HepG2 (cell line): ENCODE data around the gene MFSD11. TPM values are rescaled to one million over a fixed set of nuclear protein-coding genes. Genes with fewer than 3 reads are reported as not detected.
A peak's percentile ranks its signal among the peaks of the same experiment; 100 is the strongest.

Experiments
- GABPA ChIP-seq, 2 experiments: IDR thresholded peaks; 2 replicates each; pipeline ENCODE4 v1.6.1; 2011 to 2016; ENCODE audit warnings: low read depth in 2 of 2, low read length in 1 of 2, missing biosample characterization in 1 of 2, missing genetic modification characterization in 1 of 2
- GATAD2A ChIP-seq: IDR thresholded peaks from 2 replicates; pipeline ENCODE4 v1.6.1; 2016
- NFATC3 ChIP-seq: sonication (generic); formaldehyde crosslinking; IDR thresholded peaks from 2 replicates; pipeline ENCODE4 v1.5.1; 2020; ENCODE audit warnings: mild to moderate bottlenecking, missing genetic modification reagents
- NFKB2 ChIP-seq: sonication (generic); formaldehyde crosslinking; IDR thresholded peaks from 2 replicates; pipeline ENCODE4 v1.4.0; 2020; ENCODE audit warnings: missing genetic modification reagents, borderline replicate concordance
- SUZ12 ChIP-seq: fragments of 150-350 bp; IDR thresholded peaks from 2 replicates; pipeline ENCODE4 v1.6.1; 2014; ENCODE audit warnings: low read depth, low read length
- TOE1 ChIP-seq: sonication (generic); formaldehyde crosslinking; IDR thresholded peaks from 2 replicates; pipeline ENCODE4 v1.4.0; 2020; ENCODE audit warnings: mild to moderate bottlenecking, missing genetic modification reagents
- ZBTB1 ChIP-seq: sonication (generic); formaldehyde crosslinking; IDR thresholded peaks from 2 replicates; pipeline ENCODE4 v1.4.0; 2020; ENCODE audit warnings: missing genetic modification reagents, borderline replicate concordance
- ZBTB7B ChIP-seq: sonication (generic); formaldehyde crosslinking; IDR thresholded peaks from 2 replicates; pipeline ENCODE4 v1.4.0; 2020; ENCODE audit warnings: missing genetic modification reagents
- ZNF713 ChIP-seq: sonication (generic); formaldehyde crosslinking; IDR thresholded peaks from 2 replicates; pipeline ENCODE4 v1.4.0; 2020; ENCODE audit warnings: mild to moderate bottlenecking, missing genetic modification reagents
- ZNF839 ChIP-seq: sonication (generic); formaldehyde crosslinking; IDR thresholded peaks from 2 replicates; pipeline ENCODE4 v1.4.0; 2020; ENCODE audit warnings: missing genetic modification reagents, mild to moderate bottlenecking, borderline replicate concordance
- ZNF841 ChIP-seq: sonication (generic); formaldehyde crosslinking; IDR thresholded peaks from 2 replicates; pipeline ENCODE4 v1.8.1; 2023; ENCODE audit warnings: missing genetic modification reagents, borderline replicate concordance
- polyA plus RNA-seq, 8 experiments: library from polyadenylated mRNA; depleted of rRNA in 3 of 8; stranded (reverse) in 7 of 8; unstranded in 1 of 8; fragments of >200 nt; fragmentation: Illumina TruSeq in 4 of 8; extraction: Trizol in 4 of 8; gene quantifications; 2 replicates each; pipeline versions ENCODE4 v1.2.1 to v1.2.3, GENCODE V29; 2011 to 2016; ENCODE audit warnings: low read depth in 4 of 8, missing spikeins in 1 of 8, mixed read lengths in 1 of 8; ENCODE audit not compliant: insufficient read depth in 1 of 8
- total RNA-seq, 5 experiments: library from RNA; depleted of rRNA; stranded (reverse); fragments of >200 nt; fragmentation: Illumina TruSeq; extraction: Trizol; gene quantifications; 2 replicates each; pipeline ENCODE4 v1.2.3, GENCODE V29; 2016; ENCODE audit warnings: low read depth in 1 of 5
- TF ChIP-seq, protein P1 (sequence below): sonication (generic); formaldehyde crosslinking; IDR thresholded peaks from 2 replicates; pipeline ENCODE4 v1.4.0; 2020; ENCODE audit warnings: missing genetic modification reagents
- TF ChIP-seq, protein P2 (sequence below): sonication (generic); formaldehyde crosslinking; IDR thresholded peaks from 2 replicates; pipeline ENCODE4 v1.4.0; 2020; ENCODE audit warnings: missing genetic modification reagents; ENCODE audit errors: not compliant biosample characterization
- TF ChIP-seq, protein P3 (sequence below): sonication (generic); formaldehyde crosslinking; IDR thresholded peaks from 2 replicates; pipeline ENCODE4 v1.5.1; 2020; ENCODE audit warnings: missing genetic modification reagents, mild to moderate bottlenecking, borderline replicate concordance
- TF ChIP-seq, protein P4 (sequence below): sonication (generic); formaldehyde crosslinking; IDR thresholded peaks from 2 replicates; pipeline ENCODE4 v1.4.0; 2020; ENCODE audit warnings: missing genetic modification reagents
- TF ChIP-seq, protein P5 (sequence below): sonication (generic); formaldehyde crosslinking; IDR thresholded peaks from 2 replicates; pipeline ENCODE4 v1.4.0; 2020; ENCODE audit warnings: missing genetic modification reagents, mild to moderate bottlenecking, borderline replicate concordance
- TF ChIP-seq, protein P6 (sequence below): sonication (generic); formaldehyde crosslinking; IDR thresholded peaks from 2 replicates; pipeline ENCODE4 v1.4.0; 2020; ENCODE audit warnings: missing genetic modification reagents
- TF ChIP-seq, protein P7 (sequence below): IDR thresholded peaks from 2 replicates; pipeline ENCODE4 v1.6.1; 2016; ENCODE audit warnings: control low read depth
- TF ChIP-seq, protein P8 (sequence below): IDR thresholded peaks from 2 replicates; pipeline ENCODE4 v1.6.1; 2016; ENCODE audit warnings: missing biosample characterization, missing genetic modification reagents, low read depth

MFSD11 gene
- total and polyA plus RNA-seq, 2 of the 13 experiments (the other 11 are each of a cell fraction or from before 2014, with no cell fraction given) = 26.1 to 36.3 TPM

DNA sequence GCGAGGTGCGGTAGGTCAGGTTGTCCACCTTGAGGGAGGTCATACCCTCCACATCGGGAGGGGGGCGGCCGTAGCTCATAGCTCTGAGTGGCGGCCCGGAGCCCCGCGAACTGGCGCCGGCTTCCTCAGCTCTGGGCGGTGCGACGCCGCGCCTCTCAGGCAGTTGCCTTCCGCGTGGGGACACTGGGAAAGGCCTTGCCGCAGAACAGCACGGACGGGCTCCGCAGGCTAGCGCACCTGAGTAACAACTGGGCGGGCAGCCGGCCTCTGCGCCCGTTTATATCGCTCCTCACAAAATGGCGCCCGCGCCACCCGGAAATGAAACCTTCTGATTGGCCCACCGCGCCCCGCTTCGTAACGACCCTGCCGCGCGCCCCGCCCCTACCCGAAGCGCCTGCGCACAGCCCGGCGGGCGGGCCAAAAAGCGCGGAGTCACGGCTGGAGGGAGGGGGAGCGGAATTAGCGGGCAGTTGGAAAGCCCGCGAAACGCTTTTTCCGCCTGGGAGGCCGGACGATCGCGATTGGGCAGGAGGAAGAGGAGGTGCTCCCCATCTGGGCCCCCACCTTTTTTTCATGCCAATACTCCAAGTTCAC lies 740 bp upstream of the MFSD11 start, which contains the start of gene SRSF2 (continued):
- TF ChIP-seq ZBTB7B (CRISPR knock-in tag) (peak; percentile 89), ZNF839 (peak; percentile 88; the same call in 1 of the 2 replicates), NFKB2 (peak; percentile 93), ZNF841 (CRISPR knock-in tag) (peak; percentile 85; the same call in 1 of the 2 replicates), GABPA (IDR thresholded peaks at IDR 0.05; ENCODE audit: low read depth, low read length) (peak; percentile 76), GABPA (CRISPR knock-in tag; IDR thresholded peaks at IDR 0.05; ENCODE audit: low read depth) (peak; percentile 88), TOE1 (CRISPR knock-in tag) (peak; percentile 34; the same call in 1 of the 2 replicates), NFATC3 (CRISPR knock-in tag) (no peak), ZNF713 (no peak), SUZ12 (no peak), GATAD2A (CRISPR knock-in tag) (peak; percentile 60), ZBTB1 (no peak)
- TF ChIP-seq, protein P1, sequence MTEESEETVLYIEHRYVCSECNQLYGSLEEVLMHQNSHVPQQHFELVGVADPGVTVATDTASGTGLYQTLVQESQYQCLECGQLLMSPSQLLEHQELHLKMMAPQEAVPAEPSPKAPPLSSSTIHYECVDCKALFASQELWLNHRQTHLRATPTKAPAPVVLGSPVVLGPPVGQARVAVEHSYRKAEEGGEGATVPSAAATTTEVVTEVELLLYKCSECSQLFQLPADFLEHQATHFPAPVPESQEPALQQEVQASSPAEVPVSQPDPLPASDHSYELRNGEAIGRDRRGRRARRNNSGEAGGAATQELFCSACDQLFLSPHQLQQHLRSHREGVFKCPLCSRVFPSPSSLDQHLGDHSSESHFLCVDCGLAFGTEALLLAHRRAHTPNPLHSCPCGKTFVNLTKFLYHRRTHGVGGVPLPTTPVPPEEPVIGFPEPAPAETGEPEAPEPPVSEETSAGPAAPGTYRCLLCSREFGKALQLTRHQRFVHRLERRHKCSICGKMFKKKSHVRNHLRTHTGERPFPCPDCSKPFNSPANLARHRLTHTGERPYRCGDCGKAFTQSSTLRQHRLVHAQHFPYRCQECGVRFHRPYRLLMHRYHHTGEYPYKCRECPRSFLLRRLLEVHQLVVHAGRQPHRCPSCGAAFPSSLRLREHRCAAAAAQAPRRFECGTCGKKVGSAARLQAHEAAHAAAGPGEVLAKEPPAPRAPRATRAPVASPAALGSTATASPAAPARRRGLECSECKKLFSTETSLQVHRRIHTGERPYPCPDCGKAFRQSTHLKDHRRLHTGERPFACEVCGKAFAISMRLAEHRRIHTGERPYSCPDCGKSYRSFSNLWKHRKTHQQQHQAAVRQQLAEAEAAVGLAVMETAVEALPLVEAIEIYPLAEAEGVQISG (CRISPR knock-in tag) = peak; percentile 88
- TF ChIP-seq, protein P2, sequence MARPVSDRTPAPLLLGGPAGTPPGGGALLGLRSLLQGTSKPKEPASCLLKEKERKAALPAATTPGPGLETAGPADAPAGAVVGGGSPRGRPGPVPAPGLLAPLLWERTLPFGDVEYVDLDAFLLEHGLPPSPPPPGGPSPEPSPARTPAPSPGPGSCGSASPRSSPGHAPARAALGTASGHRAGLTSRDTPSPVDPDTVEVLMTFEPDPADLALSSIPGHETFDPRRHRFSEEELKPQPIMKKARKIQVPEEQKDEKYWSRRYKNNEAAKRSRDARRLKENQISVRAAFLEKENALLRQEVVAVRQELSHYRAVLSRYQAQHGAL (CRISPR knock-in tag) = peak; percentile 97
- TF ChIP-seq, protein P3, sequence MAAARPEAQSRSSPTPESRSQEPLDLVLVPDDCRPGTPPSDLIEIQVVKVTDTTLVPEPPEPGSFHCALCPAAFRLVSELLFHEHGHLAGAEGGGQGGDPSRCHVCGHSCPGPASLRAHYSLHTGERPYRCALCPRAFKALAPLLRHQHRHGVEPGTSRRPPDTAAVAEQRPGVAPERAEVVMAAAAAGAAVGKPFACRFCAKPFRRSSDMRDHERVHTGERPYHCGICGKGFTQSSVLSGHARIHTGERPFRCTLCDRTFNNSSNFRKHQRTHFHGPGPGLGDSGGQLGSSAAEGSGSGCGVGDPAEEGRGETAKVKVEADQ = 0 out of 2 replicates have a peak, but pooled peaks have one; percentile 38
- TF ChIP-seq, protein P4, sequence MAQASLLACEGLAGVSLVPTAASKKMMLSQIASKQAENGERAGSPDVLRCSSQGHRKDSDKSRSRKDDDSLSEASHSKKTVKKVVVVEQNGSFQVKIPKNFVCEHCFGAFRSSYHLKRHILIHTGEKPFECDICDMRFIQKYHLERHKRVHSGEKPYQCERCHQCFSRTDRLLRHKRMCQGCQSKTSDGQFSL (CRISPR knock-in tag) = peak; percentile 78
- TF ChIP-seq, protein P5, sequence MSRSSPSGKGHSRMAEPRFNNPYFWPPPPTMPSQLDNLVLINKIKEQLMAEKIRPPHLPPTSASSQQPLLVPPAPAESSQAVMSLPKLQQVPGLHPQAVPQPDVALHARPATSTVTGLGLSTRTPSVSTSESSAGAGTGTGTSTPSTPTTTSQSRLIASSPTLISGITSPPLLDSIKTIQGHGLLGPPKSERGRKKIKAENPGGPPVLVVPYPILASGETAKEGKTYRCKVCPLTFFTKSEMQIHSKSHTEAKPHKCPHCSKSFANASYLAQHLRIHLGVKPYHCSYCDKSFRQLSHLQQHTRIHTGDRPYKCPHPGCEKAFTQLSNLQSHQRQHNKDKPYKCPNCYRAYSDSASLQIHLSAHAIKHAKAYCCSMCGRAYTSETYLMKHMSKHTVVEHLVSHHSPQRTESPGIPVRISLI = peak; percentile 91; the same call in 1 of the 2 replicates
- TF ChIP-seq, protein P6, sequence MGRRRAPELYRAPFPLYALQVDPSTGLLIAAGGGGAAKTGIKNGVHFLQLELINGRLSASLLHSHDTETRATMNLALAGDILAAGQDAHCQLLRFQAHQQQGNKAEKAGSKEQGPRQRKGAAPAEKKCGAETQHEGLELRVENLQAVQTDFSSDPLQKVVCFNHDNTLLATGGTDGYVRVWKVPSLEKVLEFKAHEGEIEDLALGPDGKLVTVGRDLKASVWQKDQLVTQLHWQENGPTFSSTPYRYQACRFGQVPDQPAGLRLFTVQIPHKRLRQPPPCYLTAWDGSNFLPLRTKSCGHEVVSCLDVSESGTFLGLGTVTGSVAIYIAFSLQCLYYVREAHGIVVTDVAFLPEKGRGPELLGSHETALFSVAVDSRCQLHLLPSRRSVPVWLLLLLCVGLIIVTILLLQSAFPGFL (CRISPR knock-in tag) = peak; percentile 98
- TF ChIP-seq, protein P7, sequence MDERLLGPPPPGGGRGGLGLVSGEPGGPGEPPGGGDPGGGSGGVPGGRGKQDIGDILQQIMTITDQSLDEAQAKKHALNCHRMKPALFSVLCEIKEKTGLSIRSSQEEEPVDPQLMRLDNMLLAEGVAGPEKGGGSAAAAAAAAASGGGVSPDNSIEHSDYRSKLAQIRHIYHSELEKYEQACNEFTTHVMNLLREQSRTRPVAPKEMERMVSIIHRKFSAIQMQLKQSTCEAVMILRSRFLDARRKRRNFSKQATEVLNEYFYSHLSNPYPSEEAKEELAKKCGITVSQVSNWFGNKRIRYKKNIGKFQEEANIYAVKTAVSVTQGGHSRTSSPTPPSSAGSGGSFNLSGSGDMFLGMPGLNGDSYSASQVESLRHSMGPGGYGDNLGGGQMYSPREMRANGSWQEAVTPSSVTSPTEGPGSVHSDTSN (CRISPR knock-in tag) = no peak; the same call in 1 of the 2 replicates
- TF ChIP-seq, protein P8, sequence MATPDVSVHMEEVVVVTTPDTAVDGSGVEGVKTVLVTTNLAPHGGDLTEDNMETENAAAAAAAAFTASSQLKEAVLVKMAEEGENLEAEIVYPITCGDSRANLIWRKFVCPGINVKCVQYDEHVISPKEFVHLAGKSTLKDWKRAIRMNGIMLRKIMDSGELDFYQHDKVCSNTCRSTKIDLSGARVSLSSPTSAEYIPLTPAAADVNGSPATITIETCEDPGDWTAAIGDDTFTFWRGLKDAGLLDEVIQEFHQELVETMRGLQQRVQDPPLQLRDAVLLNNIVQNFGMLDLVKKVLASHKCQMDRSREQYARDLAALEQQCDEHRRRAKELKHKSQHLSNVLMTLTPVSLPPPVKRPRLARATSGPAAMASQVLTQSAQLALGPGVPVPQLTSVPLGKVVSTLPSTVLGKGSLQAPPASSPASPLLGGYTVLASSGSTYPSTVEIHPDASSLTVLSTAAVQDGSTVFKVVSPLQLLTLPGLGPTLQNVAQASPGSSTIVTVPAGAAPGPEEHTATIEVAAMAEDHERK = no peak; the same call in 1 of the 2 replicates
